ENCODE data around the gene WNK2.

DNA sequence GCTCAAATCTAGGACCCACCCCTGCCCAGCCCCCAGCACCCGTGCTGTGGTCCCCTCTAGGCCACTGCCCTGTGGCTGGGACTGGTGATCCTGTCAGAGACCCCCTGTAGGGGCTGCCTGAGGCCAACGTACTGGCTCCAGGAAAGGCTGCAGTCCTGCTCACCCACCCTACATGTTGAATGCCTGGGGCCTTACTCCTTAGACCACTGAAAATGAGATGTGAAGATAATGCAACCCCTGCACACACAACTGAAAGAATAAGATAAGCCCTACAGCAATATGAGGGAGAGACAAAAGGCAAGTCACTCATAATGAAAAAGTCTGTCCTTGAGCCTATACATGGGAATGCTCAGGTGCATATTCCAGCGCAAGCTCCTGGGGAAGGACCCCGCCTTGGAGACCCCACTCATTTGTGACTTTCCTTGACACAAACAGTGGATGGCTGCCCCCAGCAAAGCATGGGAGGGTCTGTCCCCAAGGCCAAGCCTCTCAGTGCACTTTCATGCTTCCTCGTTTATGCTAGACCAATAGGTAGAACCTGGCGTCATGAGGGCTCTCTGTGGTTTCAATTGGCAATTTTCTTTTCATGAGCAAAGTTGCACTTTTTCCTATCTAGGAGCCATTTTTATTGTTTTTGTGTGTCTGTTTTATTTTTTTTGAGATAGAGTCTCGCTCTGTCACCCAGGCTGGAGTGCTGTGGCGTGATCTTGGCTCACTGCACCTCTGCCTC is 12.5 kb upstream of the WNK2 start:
- TF ChIP-seq, protein P1, sequence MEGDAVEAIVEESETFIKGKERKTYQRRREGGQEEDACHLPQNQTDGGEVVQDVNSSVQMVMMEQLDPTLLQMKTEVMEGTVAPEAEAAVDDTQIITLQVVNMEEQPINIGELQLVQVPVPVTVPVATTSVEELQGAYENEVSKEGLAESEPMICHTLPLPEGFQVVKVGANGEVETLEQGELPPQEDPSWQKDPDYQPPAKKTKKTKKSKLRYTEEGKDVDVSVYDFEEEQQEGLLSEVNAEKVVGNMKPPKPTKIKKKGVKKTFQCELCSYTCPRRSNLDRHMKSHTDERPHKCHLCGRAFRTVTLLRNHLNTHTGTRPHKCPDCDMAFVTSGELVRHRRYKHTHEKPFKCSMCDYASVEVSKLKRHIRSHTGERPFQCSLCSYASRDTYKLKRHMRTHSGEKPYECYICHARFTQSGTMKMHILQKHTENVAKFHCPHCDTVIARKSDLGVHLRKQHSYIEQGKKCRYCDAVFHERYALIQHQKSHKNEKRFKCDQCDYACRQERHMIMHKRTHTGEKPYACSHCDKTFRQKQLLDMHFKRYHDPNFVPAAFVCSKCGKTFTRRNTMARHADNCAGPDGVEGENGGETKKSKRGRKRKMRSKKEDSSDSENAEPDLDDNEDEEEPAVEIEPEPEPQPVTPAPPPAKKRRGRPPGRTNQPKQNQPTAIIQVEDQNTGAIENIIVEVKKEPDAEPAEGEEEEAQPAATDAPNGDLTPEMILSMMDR (conservative IDR thresholded peaks at IDR 0.05 in 1 of 2, IDR thresholded peaks at IDR 0.05 in 1 of 2; ENCODE audit: extremely low read depth in 1 of 2, insufficient read depth in 1 of 2, low read depth in 1 of 2, low read length in 2 of 2), result no peak
- no peak for TF ChIP-seq EZH2 (IDR thresholded peaks at IDR 0.05; ENCODE audit: borderline replicate concordance, low read length)

Data from mammary epithelial cell (primary cell).